Neural cell (in vitro differentiated cells): ENCODE results near the gene TNFRSF14. TPM values are rescaled to one million over a fixed set of nuclear protein-coding genes. Genes with fewer than 3 reads are reported as not detected.
"Not testable (repeated sequence)": the region's sequence is repeated elsewhere in the genome, so short reads cannot be mapped to it uniquely, and the experiment has no call there.

Source experiments
- H2AFZ ChIP-seq: fragments of 200-600, 300-800 bp; sonication (generic), shearing (Covaris generic); 2 replicates; pipeline ENCODE4 v1.6.0; 2014; ENCODE audit warnings: low read depth, mild to moderate bottlenecking, antibody characterized with exemption, low read length, moderate library complexity
- H3F3A ChIP-seq: fragments of 200-600 bp; shearing (Covaris generic); 2 replicates; pipeline ENCODE4 v1.6.1; 2016; ENCODE audit warnings: mild to moderate bottlenecking, moderate library complexity, mixed read lengths, antibody characterized with exemption, low read length; ENCODE audit not compliant: insufficient read depth, poor library complexity, severe bottlenecking
- H3K27ac ChIP-seq: fragments of 200-600, 300-800 bp; sonication (generic), shearing (Covaris generic); 2 replicates; pipeline ENCODE4 v1.5.1; 2014; ENCODE audit warnings: mild to moderate bottlenecking, low read length, moderate library complexity
- H3K27me3 ChIP-seq: fragments of 300-800, 200-600 bp; sonication (generic), shearing (Covaris generic); 2 replicates; pipeline ENCODE4 v1.6.0; 2014; ENCODE audit warnings: mild to moderate bottlenecking, low read depth, low read length, moderate library complexity; ENCODE audit not compliant: insufficient read depth
- H3K36me3 ChIP-seq: fragments of 300-800, 200-600 bp; sonication (generic), shearing (Covaris generic); 2 replicates; pipeline ENCODE4 v1.5.1; 2014; ENCODE audit warnings: mild to moderate bottlenecking, antibody characterized with exemption, low read length, moderate library complexity; ENCODE audit not compliant: insufficient read depth
- H3K4me2 ChIP-seq: fragments of 300-800, 200-600 bp; sonication (generic), shearing (Covaris generic); 2 replicates; pipeline ENCODE4 v1.6.0; 2014; ENCODE audit warnings: mild to moderate bottlenecking, low read length
- H3K4me3 ChIP-seq: fragments of 300-800, 200-600 bp; sonication (generic), shearing (Covaris generic); 2 replicates; pipeline ENCODE4 v1.5.1; 2014; ENCODE audit warnings: mild to moderate bottlenecking, low read length, moderate library complexity
- H3K79me2 ChIP-seq: fragments of 200-600 bp; shearing (Covaris generic); replicated peaks from 2 replicates; pipeline ENCODE4 v1.6.0; 2014; ENCODE audit warnings: mild to moderate bottlenecking, low read length, moderate library complexity; ENCODE audit not compliant: insufficient read depth
- H3K9ac ChIP-seq: fragments of 300-800, 200-600 bp; sonication (generic), shearing (Covaris generic); 2 replicates; pipeline ENCODE4 v1.6.1; 2016; ENCODE audit warnings: mild to moderate bottlenecking, low read length, mixed read lengths
- H3K9me2 ChIP-seq: fragments of 200-600 bp; shearing (Covaris generic); 2 replicates; pipeline ENCODE4 v1.6.1; 2016; ENCODE audit warnings: mild to moderate bottlenecking, low read length, mixed read lengths; ENCODE audit not compliant: insufficient read depth
- H3K9me3 ChIP-seq: fragments of 200-600, 300-800 bp; sonication (generic), shearing (Covaris generic); 2 replicates; pipeline ENCODE4 v1.6.1; 2016; ENCODE audit warnings: mild to moderate bottlenecking, mixed run types, low read length, moderate library complexity, mixed read lengths
- H4K20me1 ChIP-seq: fragments of 200-600 bp; shearing (Covaris generic); 2 replicates; pipeline ENCODE4 v1.6.1; 2016; ENCODE audit warnings: mild to moderate bottlenecking, mixed run types; ENCODE audit not compliant: insufficient read depth
- EP300 ChIP-seq: fragments of 450-650 bp; conservative IDR thresholded peaks from 2 replicates; pipeline ENCODE4 v1.6.1; 2014; ENCODE audit warnings: antibody characterized with exemption, mild to moderate bottlenecking, moderate library complexity; ENCODE audit not compliant: poor library complexity, severe bottlenecking
- EZH2 ChIP-seq: fragments of 200-600, 300-800 bp; shearing (Covaris generic), sonication (generic); IDR thresholded peaks from 2 replicates; pipeline ENCODE4 v1.6.1; 2014; ENCODE audit warnings: antibody characterized with exemption, low read length, borderline replicate concordance, mild to moderate bottlenecking; ENCODE audit not compliant: insufficient read depth, poor library complexity, severe bottlenecking
- MXI1 ChIP-seq: fragments of 450-650 bp; conservative IDR thresholded peaks from 2 replicates; pipeline ENCODE4 v1.6.1; 2014; ENCODE audit warnings: antibody characterized with exemption, mild to moderate bottlenecking; ENCODE audit not compliant: poor library complexity, severe bottlenecking
- POLR2AphosphoS5 ChIP-seq: IDR thresholded peaks from 2 replicates; pipeline ENCODE4 v1.6.1; 2012
- RAD21 ChIP-seq: fragments of 450-650 bp; conservative IDR thresholded peaks from 2 replicates; pipeline ENCODE4 v1.6.1; 2014; ENCODE audit warnings: antibody characterized with exemption, mild to moderate bottlenecking, moderate library complexity
- REST ChIP-seq: IDR thresholded peaks from 2 replicates; pipeline ENCODE4 v1.6.1; 2012; ENCODE audit warnings: borderline replicate concordance
- SMC3 ChIP-seq: fragments of 450-650 bp; conservative IDR thresholded peaks from 2 replicates; pipeline ENCODE4 v1.6.1; 2014; ENCODE audit warnings: antibody characterized with exemption, mild to moderate bottlenecking, moderate library complexity; ENCODE audit not compliant: poor library complexity
- TAF1 ChIP-seq: IDR thresholded peaks from 2 replicates; pipeline ENCODE4 v1.6.1; 2012; ENCODE audit warnings: low read depth
- polyA plus RNA-seq: library from polyadenylated mRNA; depleted of rRNA; stranded (reverse); fragments of >200 nt; gene quantifications from 2 replicates; pipeline ENCODE4 v1.2.3, GENCODE V29; 2014
- TF ChIP-seq, protein P1 (sequence below): fragments of 450-650 bp; IDR thresholded peaks from 2 replicates; pipeline ENCODE4 v1.5.1; 2014; ENCODE audit warnings: antibody characterized with exemption, mild to moderate bottlenecking, moderate library complexity; ENCODE audit not compliant: poor library complexity, severe bottlenecking

The TNFRSF14 gene
- polyA plus RNA-seq, 1 donor from 2014 or later, result 1.1 TPM

- no peaks in the 10 kb centered on the region for H3K27me3 ChIP-seq
- no peaks in the 10 kb centered on the region for H3K36me3 ChIP-seq
- no peak overlapping the region for H3K27ac ChIP-seq
- no peak overlapping the region for H3K4me3 ChIP-seq
- no peak for TF ChIP-seq MXI1
- no peak for TF ChIP-seq REST
- no peak for TF ChIP-seq EZH2
- no peak overlapping the region for H3K9ac ChIP-seq
- no peaks in the 10 kb centered on the region for H3K79me2 ChIP-seq
- no peaks in the 10 kb centered on the region for H4K20me1 ChIP-seq
- H3K4me2 ChIP-seq, result no peak overlapping the region
- no peaks in the 10 kb centered on the region for H3F3A ChIP-seq
- no peaks in the 10 kb centered on the region for H3K9me3 ChIP-seq
- no peak overlapping the region for H2AFZ ChIP-seq
- no peaks in the 10 kb centered on the region for H3K9me2 ChIP-seq
These were observed 4.0 kb upstream of the TNFRSF14 start for GRCh38 chr1:2552189-2552588.

DNA sequence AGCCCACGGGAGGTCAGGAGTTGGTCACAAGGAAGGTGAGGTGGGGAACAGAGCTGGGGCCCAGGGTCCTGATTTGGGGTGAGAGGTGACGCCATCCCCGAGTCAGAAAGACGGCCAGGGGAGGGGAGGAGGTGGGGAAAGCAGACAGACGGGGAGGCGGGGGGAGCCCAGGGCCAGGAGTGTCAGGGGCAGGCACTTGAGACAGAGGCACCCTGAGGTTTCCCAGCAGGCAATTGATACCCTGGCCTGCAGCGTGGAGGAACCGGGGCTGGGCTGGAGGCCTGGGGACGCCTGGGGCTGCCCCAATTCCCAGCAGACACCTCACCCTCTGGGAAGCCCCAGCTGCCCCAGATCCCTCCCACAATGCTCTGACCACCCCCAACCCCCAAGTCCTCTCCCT, 3.1 kb upstream of the TNFRSF14 start:
- H3F3A ChIP-seq, H2AFZ ChIP-seq, H3K79me2 ChIP-seq, H3K27ac ChIP-seq, H4K20me1 ChIP-seq, H3K27me3 ChIP-seq, H3K9ac ChIP-seq, H3K36me3 ChIP-seq, H3K9me3 ChIP-seq, H3K9me2 ChIP-seq, H3K4me2 ChIP-seq, H3K4me3 ChIP-seq: not testable (repeated sequence)

- Histone ChIP-seq H3K4me2 (no peak overlapping the region), H3F3A (no peaks in the 10 kb centered on the region), H3K27me3 (no peaks in the 10 kb centered on the region), H3K27ac (no peak overlapping the region), H3K9me2 (no peaks in the 10 kb centered on the region), H3K36me3 (no peaks in the 10 kb centered on the region), H2AFZ (no peak overlapping the region), H3K9me3 (no peaks in the 10 kb centered on the region), H4K20me1 (no peaks in the 10 kb centered on the region), H3K79me2 (no peaks in the 10 kb centered on the region), H3K4me3 (no peak overlapping the region), H3K9ac (no peak overlapping the region)
- TF ChIP-seq POLR2AphosphoS5 (no peak), REST (no peak), MXI1 (no peak), TAF1 (no peak), RAD21 (no peak), SMC3 (no peak), EP300 (no peak), EZH2 (no peak)
- TF ChIP-seq, protein P1, sequence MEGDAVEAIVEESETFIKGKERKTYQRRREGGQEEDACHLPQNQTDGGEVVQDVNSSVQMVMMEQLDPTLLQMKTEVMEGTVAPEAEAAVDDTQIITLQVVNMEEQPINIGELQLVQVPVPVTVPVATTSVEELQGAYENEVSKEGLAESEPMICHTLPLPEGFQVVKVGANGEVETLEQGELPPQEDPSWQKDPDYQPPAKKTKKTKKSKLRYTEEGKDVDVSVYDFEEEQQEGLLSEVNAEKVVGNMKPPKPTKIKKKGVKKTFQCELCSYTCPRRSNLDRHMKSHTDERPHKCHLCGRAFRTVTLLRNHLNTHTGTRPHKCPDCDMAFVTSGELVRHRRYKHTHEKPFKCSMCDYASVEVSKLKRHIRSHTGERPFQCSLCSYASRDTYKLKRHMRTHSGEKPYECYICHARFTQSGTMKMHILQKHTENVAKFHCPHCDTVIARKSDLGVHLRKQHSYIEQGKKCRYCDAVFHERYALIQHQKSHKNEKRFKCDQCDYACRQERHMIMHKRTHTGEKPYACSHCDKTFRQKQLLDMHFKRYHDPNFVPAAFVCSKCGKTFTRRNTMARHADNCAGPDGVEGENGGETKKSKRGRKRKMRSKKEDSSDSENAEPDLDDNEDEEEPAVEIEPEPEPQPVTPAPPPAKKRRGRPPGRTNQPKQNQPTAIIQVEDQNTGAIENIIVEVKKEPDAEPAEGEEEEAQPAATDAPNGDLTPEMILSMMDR, result no peak
These were observed 2.1 kb upstream of the TNFRSF14 start for GRCh38 chr1:2553871-2554620.
